ENCODE data around the gene ALG14.

DNA sequence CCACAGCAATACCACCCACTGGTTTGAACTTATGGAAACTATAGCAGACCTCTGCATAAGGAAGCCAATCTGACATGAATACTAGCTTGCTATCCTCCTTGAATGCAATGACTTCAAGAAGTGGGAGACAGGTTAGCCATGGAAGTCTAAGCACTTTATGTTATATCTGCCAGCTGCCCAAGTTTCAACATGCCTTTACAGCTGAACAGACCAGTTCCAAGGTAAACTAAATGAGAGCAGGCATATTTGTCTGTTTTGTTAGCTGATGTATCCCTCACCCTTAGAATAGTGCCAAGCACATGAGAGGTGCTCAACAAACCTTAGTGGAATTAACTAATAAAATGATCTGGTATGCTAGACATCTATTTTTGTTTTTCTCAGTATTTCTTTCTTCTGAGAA, 65.1 kb downstream of the ALG14 start:
- TF ChIP-seq, protein P1, sequence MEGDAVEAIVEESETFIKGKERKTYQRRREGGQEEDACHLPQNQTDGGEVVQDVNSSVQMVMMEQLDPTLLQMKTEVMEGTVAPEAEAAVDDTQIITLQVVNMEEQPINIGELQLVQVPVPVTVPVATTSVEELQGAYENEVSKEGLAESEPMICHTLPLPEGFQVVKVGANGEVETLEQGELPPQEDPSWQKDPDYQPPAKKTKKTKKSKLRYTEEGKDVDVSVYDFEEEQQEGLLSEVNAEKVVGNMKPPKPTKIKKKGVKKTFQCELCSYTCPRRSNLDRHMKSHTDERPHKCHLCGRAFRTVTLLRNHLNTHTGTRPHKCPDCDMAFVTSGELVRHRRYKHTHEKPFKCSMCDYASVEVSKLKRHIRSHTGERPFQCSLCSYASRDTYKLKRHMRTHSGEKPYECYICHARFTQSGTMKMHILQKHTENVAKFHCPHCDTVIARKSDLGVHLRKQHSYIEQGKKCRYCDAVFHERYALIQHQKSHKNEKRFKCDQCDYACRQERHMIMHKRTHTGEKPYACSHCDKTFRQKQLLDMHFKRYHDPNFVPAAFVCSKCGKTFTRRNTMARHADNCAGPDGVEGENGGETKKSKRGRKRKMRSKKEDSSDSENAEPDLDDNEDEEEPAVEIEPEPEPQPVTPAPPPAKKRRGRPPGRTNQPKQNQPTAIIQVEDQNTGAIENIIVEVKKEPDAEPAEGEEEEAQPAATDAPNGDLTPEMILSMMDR (IDR thresholded peaks at IDR 0.05; ENCODE audit: low read depth, low read length) = no peak
- TF ChIP-seq POLR2A (IDR thresholded peaks at IDR 0.05; ENCODE audit: extremely low read depth, insufficient read length) = no peak

Data from NB4 (cell line).